GM23248 (cell line): ENCODE data around the gene PTTG1IP2. TPM values are rescaled to one million over a fixed set of nuclear protein-coding genes. Genes with fewer than 3 reads are reported as not detected.

Experiments used
- DNase-seq: peaks from one replicate; pipeline ENCODE4 v3.0.0-alpha.2; 2015
- H2AFZ ChIP-seq: fragments of 200-600 bp; sonication (generic); 2 replicates; pipeline ENCODE4 v1.6.1; 2016; ENCODE audit warnings: antibody characterized with exemption
- H3F3A ChIP-seq: fragments of 200-600 bp; sonication (generic); 2 replicates; pipeline ENCODE4 v1.6.1; 2016; ENCODE audit warnings: mild to moderate bottlenecking, antibody characterized with exemption, mixed run types; ENCODE audit not compliant: insufficient read depth
- H3K27ac ChIP-seq: fragments of 200-600 bp; sonication (generic); 2 replicates; pipeline ENCODE4 v1.5.1; 2016; ENCODE audit warnings: mild to moderate bottlenecking
- H3K27me3 ChIP-seq: fragments of 200-600 bp; sonication (generic); replicated peaks from 2 replicates; pipeline ENCODE4 v1.6.1; 2016; ENCODE audit warnings: mild to moderate bottlenecking; ENCODE audit not compliant: insufficient read depth
- H3K36me3 ChIP-seq: fragments of 200-600 bp; sonication (generic); 2 replicates; pipeline ENCODE4 v1.6.1; 2016; ENCODE audit warnings: low read depth, mild to moderate bottlenecking
- H3K4me1 ChIP-seq: fragments of 200-600 bp; sonication (generic); 2 replicates; pipeline ENCODE4 v1.6.1; 2016; ENCODE audit warnings: mild to moderate bottlenecking; ENCODE audit not compliant: insufficient read depth
- H3K4me2 ChIP-seq: fragments of 200-600 bp; sonication (generic); one replicate; pipeline ENCODE4 v1.6.1; 2016; ENCODE audit warnings: mild to moderate bottlenecking; ENCODE audit not compliant: unreplicated experiment
- H3K4me3 ChIP-seq: fragments of 200-600 bp; sonication (generic); 2 replicates; pipeline ENCODE4 v1.5.1; 2016; ENCODE audit warnings: mild to moderate bottlenecking
- H3K79me2 ChIP-seq: fragments of 200-600 bp; sonication (generic); 2 replicates; pipeline ENCODE4 v1.6.1; 2016; ENCODE audit warnings: mild to moderate bottlenecking; ENCODE audit not compliant: insufficient read depth
- H3K9ac ChIP-seq: fragments of 200-600 bp; sonication (generic); 2 replicates; pipeline ENCODE4 v1.6.1; 2016; ENCODE audit warnings: mild to moderate bottlenecking
- H3K9me2 ChIP-seq: fragments of 200-600 bp; sonication (generic); 2 replicates; pipeline ENCODE4 v1.6.1; 2016; ENCODE audit warnings: mixed run types, mild to moderate bottlenecking, moderate library complexity; ENCODE audit not compliant: insufficient read depth
- H3K9me3 ChIP-seq: fragments of 200-600 bp; sonication (generic); one replicate; pipeline ENCODE4 v1.6.1; 2017; ENCODE audit warnings: low read depth
- H4K20me1 ChIP-seq: fragments of 200-600 bp; sonication (generic); 2 replicates; pipeline ENCODE4 v1.6.0; 2016; ENCODE audit not compliant: insufficient read depth
- EZH2 ChIP-seq: fragments of 200-600 bp; sonication (generic); IDR thresholded peaks from 2 replicates; pipeline ENCODE4 v1.6.1; 2018; ENCODE audit warnings: antibody characterized with exemption, mild to moderate bottlenecking; ENCODE audit not compliant: insufficient read depth, poor library complexity, severe bottlenecking
- EZH2phosphoT487 ChIP-seq: fragments of 200-600 bp; sonication (generic); IDR thresholded peaks from 2 replicates; pipeline ENCODE4 v1.6.1; 2018; ENCODE audit warnings: antibody characterized with exemption, moderate library complexity, mild to moderate bottlenecking, low read depth; ENCODE audit not compliant: insufficient read depth
- WGBS, 2 experiments: methylation state at CpG; one replicate each; pipeline ENCODE4 v1.1.6; 2015 to 2017; ENCODE audit warnings: low lambda C conversion rate in 2 of 2, low coverage in 1 of 2; ENCODE audit errors: missing lambda C conversion rate in 2 of 2; 5-methylcytosine and 5-hydroxymethylcytosine counted together
- in situ Hi-C: fragments of 300-500 bp; cut with MboI; formaldehyde crosslinking; loops from 2 replicates; pipeline ENCODE4 v1.15.0; 2020
- polyA plus RNA-seq: library from polyadenylated mRNA; unstranded; fragments of >200 nt; fragmentation: Nextera tagmentation; extraction: Ambion mirVana; gene quantifications from 2 replicates; pipeline ENCODE4 v1.2.1, GENCODE V29; 2016
- total RNA-seq: library from RNA; depleted of rRNA; stranded (reverse); fragments of >200 nt; shearing (Covaris generic); gene quantifications from 2 replicates; pipeline ENCODE4 v1.2.3, GENCODE V29; 2014; rRNA removed

Gene PTTG1IP2
- total and polyA plus RNA-seq, 2 experiments from 2014 or later = not detected

GRCh38 chr7:90552521-90552920 lies 83.1 kb downstream of the PTTG1IP2 start:
- DNase-seq = peak; percentile 38
- in situ Hi-C loops = no loop called here
- WGBS, 2 experiments = 48 to 53% methylated on average over 1 of the region's 1 CpG
- Histone ChIP-seq H3K9me2 (no peaks in the 10 kb centered on the region), H3K9ac (no peak overlapping the region), H3K36me3 (no peaks in the 10 kb centered on the region), H3K4me2 (no peak overlapping the region), H3K4me1 (no peaks in the 10 kb centered on the region), H3K79me2 (no peaks in the 10 kb centered on the region), H3F3A (no peaks in the 10 kb centered on the region), H3K27me3 (no peaks in the 10 kb centered on the region), H3K27ac (no peak overlapping the region), H4K20me1 (no peaks in the 10 kb centered on the region), H3K9me3 (no peaks in the 10 kb centered on the region), H3K4me3 (no peak overlapping the region), H2AFZ (no peak overlapping the region)
- no peak for TF ChIP-seq EZH2phosphoT487

- Histone ChIP-seq H3F3A (no peaks in the 10 kb centered on the region), H3K79me2 (no peaks in the 10 kb centered on the region), H3K27me3 (no peaks in the 10 kb centered on the region), H3K4me3 (no peak overlapping the region), H3K36me3 (no peaks in the 10 kb centered on the region), H3K9ac (no peak overlapping the region), H3K4me2 (peak overlapping the region; percentile 39), H3K9me2 (no peaks in the 10 kb centered on the region), H2AFZ (no peak overlapping the region), H3K9me3 (no peaks in the 10 kb centered on the region), H3K4me1 (peaks cover 12% of the 10 kb centered on the region), H4K20me1 (no peaks in the 10 kb centered on the region), H3K27ac (no peak overlapping the region)
- in situ Hi-C loops = no loop called here
- peak; percentile 63 for DNase-seq
- TF ChIP-seq EZH2phosphoT487 (0 out of 2 replicates have a peak, but pooled peaks have one; percentile 67), EZH2 (no peak)
- 5 to 6% methylated on average over 1 of the region's 1 CpG for WGBS, 2 experiments
Measured at GRCh38 chr7:90560730-90561129, 91.3 kb downstream of the PTTG1IP2 start.

Other genes starting within 250 kb of the PTTG1IP2 start
- gene CFAP69, start 224.5 kb upstream of the PTTG1IP2 start, total RNA-seq = 6.9 and 13.5 TPM in 2 replicates
- 2.8 and 3.1 TPM in 2 replicates for gene CFAP69, start 224.5 kb upstream of the PTTG1IP2 start, polyA plus RNA-seq
- not detected in 2 replicates for gene FAM237B, start 148.3 kb upstream of the PTTG1IP2 start, total RNA-seq
- gene FAM237B, start 148.3 kb upstream of the PTTG1IP2 start, polyA plus RNA-seq = 0.06 TPM in 1 of 2 replicates, not detected in the other
- 15.0 and 24.5 TPM in 2 replicates for gene GTPBP10, start 122.9 kb upstream of the PTTG1IP2 start, total RNA-seq
- 21.8 and 24.6 TPM in 2 replicates for gene GTPBP10, start 122.9 kb upstream of the PTTG1IP2 start, polyA plus RNA-seq
- gene CLDN12, start 66.2 kb upstream of the PTTG1IP2 start, total RNA-seq = 35.6 and 38.3 TPM in 2 replicates
- gene CLDN12, start 66.2 kb upstream of the PTTG1IP2 start, polyA plus RNA-seq = 24.1 and 24.3 TPM in 2 replicates
- 21.2 and 24.9 TPM in 2 replicates for gene CDK14, start 126.7 kb downstream of the PTTG1IP2 start, total RNA-seq
- gene CDK14, start 126.7 kb downstream of the PTTG1IP2 start, polyA plus RNA-seq = 18.0 and 19.9 TPM in 2 replicates